Measurements from ENCODE around the gene TVP23C. TPM values are rescaled to one million over a fixed set of nuclear protein-coding genes. Genes with fewer than 3 reads are reported as not detected.

Gene TVP23C
- total and polyA plus RNA-seq, 9 of the 15 experiments (the other 6 are each of a cell fraction or from before 2014, with no cell fraction given): 5.7 to 16.8 (median 8.2) TPM

DNA sequence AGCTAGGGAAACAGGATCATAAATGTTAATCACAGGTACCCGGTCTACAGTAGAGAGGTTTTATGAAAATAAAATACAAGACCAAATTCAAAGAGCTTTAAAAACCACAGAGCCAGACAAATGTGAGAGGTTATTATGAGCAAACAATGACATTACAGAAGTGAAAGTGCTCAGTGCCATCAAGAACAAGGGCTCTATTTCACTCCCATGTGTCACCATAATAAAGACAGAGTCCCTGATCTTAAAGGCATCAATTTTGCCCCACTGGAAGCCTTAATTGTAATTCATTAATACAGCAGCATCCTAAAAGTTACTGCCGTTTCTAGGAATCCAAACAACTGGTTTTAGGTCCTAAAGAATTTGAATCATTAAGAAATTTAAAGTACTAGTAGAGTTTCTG lies 52.1 kb downstream of the TVP23C start (continued):
- no peak for TF ChIP-seq E2F6 (IDR thresholded peaks at IDR 0.05; ENCODE audit: borderline replicate concordance in 1 of 2, extremely low read depth in 1 of 2, insufficient read depth in 1 of 2, insufficient read length in 1 of 2, low read depth in 1 of 2, low read length in 1 of 2, poor library complexity in 1 of 2, severe bottlenecking in 1 of 2)
- TF ChIP-seq POLR2A (conservative IDR thresholded peaks at IDR 0.05): no peak

DNA sequence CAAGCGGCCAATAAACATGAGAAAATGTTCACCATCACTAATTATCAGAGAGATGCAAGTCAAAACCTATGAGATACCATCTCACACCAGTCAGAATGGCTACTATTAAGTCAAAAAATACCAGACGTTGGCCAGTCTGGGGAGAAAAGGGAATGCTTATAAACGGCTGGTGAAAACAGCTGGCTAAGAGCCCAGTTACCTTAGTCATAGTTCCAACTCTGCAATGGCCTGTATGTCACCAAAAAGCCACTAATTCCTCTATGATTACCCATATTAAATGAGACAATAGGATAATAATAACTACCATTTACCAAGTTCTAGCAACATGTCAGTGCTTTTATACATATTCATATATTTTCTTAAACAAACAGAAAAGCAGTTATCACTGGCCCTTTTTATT lies 52.9 kb downstream of the TVP23C start:
- H3K27ac ChIP-seq (ENCODE audit: extremely low read depth, low read depth, low read length): no peak overlapping the region
- ChIA-PET POLR2A (no interaction called here), CTCF (ENCODE audit: low intra/inter-chr PET ratio) (no interaction called here)
- H4K20me1 ChIP-seq (replicated peaks; ENCODE audit: control insufficient read depth, insufficient read depth, low read length): no peaks in the 10 kb centered on the region
- H3K4me2 ChIP-seq (ENCODE audit: insufficient read depth, low read length): no peak overlapping the region
- H3K4me3 ChIP-seq: no peak overlapping the region
- no peaks in the 10 kb centered on the region for H3K27me3 ChIP-seq (ENCODE audit: control insufficient read depth in 2 of 2, insufficient read depth in 2 of 2, low read length in 2 of 2)
- H3K9me3 ChIP-seq (replicated peaks; ENCODE audit: control insufficient read depth, insufficient read depth, low read depth, low read length): no peaks in the 10 kb centered on the region
- no peak for TF ChIP-seq CBX1 (IDR thresholded peaks at IDR 0.05; ENCODE audit: low read depth)
- no peak for TF ChIP-seq RCOR1 (IDR thresholded peaks at IDR 0.05; ENCODE audit: borderline replicate concordance in 1 of 2, low read depth in 2 of 2, low read length in 2 of 2)
- TF ChIP-seq, protein P1, sequence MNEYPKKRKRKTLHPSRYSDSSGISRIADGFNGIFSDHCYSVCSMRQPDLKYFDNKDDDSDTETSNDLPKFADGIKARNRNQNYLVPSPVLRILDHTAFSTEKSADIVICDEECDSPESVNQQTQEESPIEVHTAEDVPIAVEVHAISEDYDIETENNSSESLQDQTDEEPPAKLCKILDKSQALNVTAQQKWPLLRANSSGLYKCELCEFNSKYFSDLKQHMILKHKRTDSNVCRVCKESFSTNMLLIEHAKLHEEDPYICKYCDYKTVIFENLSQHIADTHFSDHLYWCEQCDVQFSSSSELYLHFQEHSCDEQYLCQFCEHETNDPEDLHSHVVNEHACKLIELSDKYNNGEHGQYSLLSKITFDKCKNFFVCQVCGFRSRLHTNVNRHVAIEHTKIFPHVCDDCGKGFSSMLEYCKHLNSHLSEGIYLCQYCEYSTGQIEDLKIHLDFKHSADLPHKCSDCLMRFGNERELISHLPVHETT (CRISPR knock-in tag; conservative IDR thresholded peaks at IDR 0.05 in 1 of 2, IDR thresholded peaks at IDR 0.05 in 1 of 2): no peak
- no peaks in the 10 kb centered on the region for H3K79me2 ChIP-seq (ENCODE audit: control insufficient read depth, insufficient read depth, low read length)
- H3K36me3 ChIP-seq (ENCODE audit: control insufficient read depth, insufficient read depth, low read length): peaks cover 4% of the 10 kb centered on the region; the same call in 1 of the 3 replicates
- DNase-seq (ENCODE audit: extremely low read depth in 1 of 4, low spot score in 3 of 4) (no peak), FAIRE-seq (no peak), ATAC-seq (no peak)
- intact Hi-C loops (cut with micrococcal nuclease) (no loop called here), in situ Hi-C loops (cut with MboI) (no loop called here)
- H3K9ac ChIP-seq (ENCODE audit: insufficient read depth in 1 of 2, low read depth in 2 of 2, low read length in 2 of 2): no peak overlapping the region
- no peaks in the 10 kb centered on the region for H3K9me1 ChIP-seq (ENCODE audit: control insufficient read depth, insufficient read depth, low read length)
- H2AFZ ChIP-seq (ENCODE audit: low read depth, low read length): no peak overlapping the region
- no TSS peak for BruUV-seq (replicated peaks)
- 61% methylated on average over 3 of the region's 3 CpGs for WGBS (ENCODE audit: insufficient coverage, low coverage, missing lambda C conversion rate)
- no peaks in the 10 kb centered on the region for H3K4me1 ChIP-seq (replicated peaks in 1 of 2; ENCODE audit: control insufficient read depth in 2 of 2, insufficient read depth in 2 of 2, low read length in 2 of 2)

All from K562 (cell line).